Forelimb muscle (tissue), 1 donor: Measurements from ENCODE around the gene RNF20. TPM values are rescaled to one million over a fixed set of nuclear protein-coding genes. Genes with fewer than 3 reads are reported as not detected.
A peak's percentile ranks its signal among the peaks of the same experiment; 100 is the strongest.
"Not testable (repeated sequence)": the region's sequence is repeated elsewhere in the genome, so short reads cannot be mapped to it uniquely, and the experiment has no call there.

Experiments
- DNase-seq: peaks from one replicate; pipeline ENCODE4 v3.0.0-alpha.2; 2013; ENCODE audit warnings: low read depth
- polyA plus RNA-seq: library from polyadenylated mRNA; unstranded; fragments of 120-200 nt; gene quantifications from one replicate; pipeline ENCODE4 v1.2.1, GENCODE V29; 2013; ENCODE audit not compliant: insufficient read length

RNF20 gene
- polyA plus RNA-seq, 1 donor = 35.7 TPM

- DNase-seq = no peak
Observed at GRCh38 chr9:101587332-101588043, 53.8 kb downstream of the RNF20 start.

GRCh38 chr9:101590074-101590473, 56.4 kb downstream of the RNF20 start:
- DNase-seq = not testable (repeated sequence)

GRCh38 chr9:101590901-101591300, 57.2 kb downstream of the RNF20 start:
- DNase-seq = no peak

- no peak for DNase-seq
Observed at GRCh38 chr9:101591787-101592446, 58.3 kb downstream of the RNF20 start.

- no peak for DNase-seq
Observed at GRCh38 chr9:101592788-101593187, 59.1 kb downstream of the RNF20 start.

- no peak for DNase-seq
Observed at GRCh38 chr9:101593345-101593744, 59.7 kb downstream of the RNF20 start.

- no peak for DNase-seq
Observed at GRCh38 chr9:101594796-101595195, 61.1 kb downstream of the RNF20 start, which contains the start of gene PPP3R2. Gene PPP3R2 (minus strand): TSS chr9:101594969. CDS start chr9:101594921, 48 bp downstream.

- DNase-seq = peak; percentile 26
Observed at GRCh38 chr9:101601904-101602765, 68.5 kb downstream of the RNF20 start.

- no peak for DNase-seq
Observed at GRCh38 chr9:101604296-101604695, 70.6 kb downstream of the RNF20 start.

GRCh38 chr9:101605547-101605946, 71.9 kb downstream of the RNF20 start:
- no peak for DNase-seq

Other genes starting within 250 kb of the RNF20 start
- gene BAAT, start 148.8 kb upstream of the RNF20 start, polyA plus RNA-seq = 1.7 TPM
- 15.5 TPM for gene MRPL50, start 135.2 kb upstream of the RNF20 start, polyA plus RNA-seq
- 19.2 TPM for gene ZNF189, start 135.0 kb upstream of the RNF20 start, polyA plus RNA-seq
- 0.51 TPM for gene ALDOB, start 98.1 kb upstream of the RNF20 start, polyA plus RNA-seq
- gene PPP3R2, start 61.1 kb downstream of the RNF20 start, polyA plus RNA-seq = not detected
- 1.2 TPM for gene GRIN3A, start 204.8 kb downstream of the RNF20 start, polyA plus RNA-seq